ENCODE results near the gene PAIP2B. TPM values are rescaled to one million over a fixed set of nuclear protein-coding genes. Genes with fewer than 3 reads are reported as not detected.
"Not testable (repeated sequence)": the region's sequence is repeated elsewhere in the genome, so short reads cannot be mapped to it uniquely, and the experiment has no call there.

Gene PAIP2B
- total RNA-seq, 2 experiments from 2014 or later, result 1.7 to 1.8 TPM

GRCh38 chr2:71240794-71241193, 13.9 kb upstream of the PAIP2B start:
- Mint-ChIP-seq H3K4me3 (no peak overlapping the region), H3K27ac (no peak overlapping the region), H3K4me1 (no peaks in the 10 kb centered on the region), H3K36me3 (ENCODE audit: low read depth) (no peaks in the 10 kb centered on the region), H3K9me3 (no peaks in the 10 kb centered on the region), H3K27me3 (peaks cover 31% of the 10 kb centered on the region)
- POLR2A ChIA-PET, result no interaction called here
- CTCF ChIA-PET, result interaction anchor here (1.1 kb wide), 1 partner anchor 59 kb away, joined by 4 read pairs; no protein-coding TSS in a partner anchor
- DNase-seq, result no peak

GRCh38 chr2:71238089-71238488, 11.2 kb upstream of the PAIP2B start:
- Mint-ChIP-seq H3K9me3 (no peaks in the 10 kb centered on the region), H3K27ac (no peak overlapping the region), H3K36me3 (ENCODE audit: low read depth) (no peaks in the 10 kb centered on the region), H3K4me3 (no peak overlapping the region), H3K27me3 (peaks cover 29% of the 10 kb centered on the region), H3K4me1 (no peaks in the 10 kb centered on the region)
- CTCF ChIA-PET, result interaction anchor here (1.6 kb wide), 1 partner anchor 137 kb away, joined by 3 read pairs; no protein-coding TSS in a partner anchor
- no peak for DNase-seq
- POLR2A ChIA-PET, result no interaction called here

- no peak overlapping the region for H3K27ac Mint-ChIP-seq
- no peaks in the 10 kb centered on the region for H3K4me1 Mint-ChIP-seq
- H3K36me3 Mint-ChIP-seq (ENCODE audit: low read depth), result no peaks in the 10 kb centered on the region
- H3K4me3 Mint-ChIP-seq, result no peak overlapping the region
- H3K27me3 Mint-ChIP-seq, result peaks cover 29% of the 10 kb centered on the region
- no peaks in the 10 kb centered on the region for H3K9me3 Mint-ChIP-seq
- no peak for DNase-seq
- ChIA-PET CTCF (interaction anchor here (0.6 kb wide), 1 partner anchor 136 kb away, joined by 3 read pairs; no protein-coding TSS in a partner anchor), POLR2A (no interaction called here)
These were observed 9.2 kb upstream of the PAIP2B start for GRCh38 chr2:71235930-71236587.

GRCh38 chr2:71233072-71233471, 6.2 kb upstream of the PAIP2B start:
- H3K36me3 Mint-ChIP-seq (ENCODE audit: low read depth); H3K4me3 Mint-ChIP-seq; POLR2A ChIA-PET; CTCF ChIA-PET; H3K9me3 Mint-ChIP-seq; DNase-seq; H3K4me1 Mint-ChIP-seq; H3K27ac Mint-ChIP-seq: not testable (repeated sequence)
- H3K27me3 Mint-ChIP-seq, result peaks cover 28% of the 10 kb centered on the region

- POLR2A ChIA-PET, result interaction anchor here (1.0 to 2.7 kb wide), 4 partner anchors 39 to 158 kb away, joined by 4 to 9 read pairs (median 6); partner anchors contain the start of gene NAGK
- peak; percentile 19 for DNase-seq
- CTCF ChIA-PET, result interaction anchor here (0.8 to 2.6 kb wide), 7 partner anchors 51 to 106 kb away, joined by 3 to 8 read pairs (median 4); partner anchors contain the start of gene ZNF638
- Mint-ChIP-seq H3K9me3 (no peaks in the 10 kb centered on the region), H3K27me3 (peaks cover 9% of the 10 kb centered on the region), H3K4me1 (peaks cover 15% of the 10 kb centered on the region), H3K27ac (peak overlapping the region; percentile 72), H3K36me3 (ENCODE audit: low read depth) (no peaks in the 10 kb centered on the region), H3K4me3 (peak overlapping the region; percentile 94)
These were observed 573 bp downstream of the PAIP2B start for GRCh38 chr2:71226096-71226964.

- no peaks in the 10 kb centered on the region for H3K36me3 Mint-ChIP-seq (ENCODE audit: low read depth)
These were observed 2.0 kb downstream of the PAIP2B start for GRCh38 chr2:71224935-71225334.

GRCh38 chr2:71224457-71224856, 2.4 kb downstream of the PAIP2B start:
- CTCF ChIA-PET, result interaction anchor here (2.6 kb wide), 1 partner anchor 107 kb away, joined by 8 read pairs; the partner anchor contains the start of gene ZNF638
- Mint-ChIP-seq H3K4me1 (peaks cover 15% of the 10 kb centered on the region), H3K9me3 (no peaks in the 10 kb centered on the region), H3K27me3 (peaks cover 6% of the 10 kb centered on the region), H3K36me3 (ENCODE audit: low read depth) (no peaks in the 10 kb centered on the region), H3K4me3 (no peak overlapping the region), H3K27ac (no peak overlapping the region)
- POLR2A ChIA-PET, result interaction anchor here (2.7 kb wide), 1 partner anchor 93 kb away, joined by 9 read pairs; no protein-coding TSS in a partner anchor
- DNase-seq, result no peak

More at GRCh38 chr2:71224935-71225334, 2.0 kb downstream of the PAIP2B start:
- no peak for DNase-seq
- Mint-ChIP-seq H3K4me3 (no peak overlapping the region), H3K9me3 (no peaks in the 10 kb centered on the region), H3K27ac (no peak overlapping the region), H3K4me1 (peaks cover 15% of the 10 kb centered on the region), H3K27me3 (peaks cover 6% of the 10 kb centered on the region)
- ChIA-PET POLR2A (interaction anchor here (2.7 kb wide), 1 partner anchor 94 kb away, joined by 9 read pairs; no protein-coding TSS in a partner anchor), CTCF (interaction anchor here (2.6 kb wide), 1 partner anchor 107 kb away, joined by 8 read pairs; the partner anchor contains the start of gene ZNF638)

- DNase-seq, result no peak
- POLR2A ChIA-PET, result no interaction called here
- Mint-ChIP-seq H3K4me1 (peaks cover 15% of the 10 kb centered on the region), H3K36me3 (ENCODE audit: low read depth) (no peaks in the 10 kb centered on the region), H3K4me3 (no peak overlapping the region), H3K27ac (no peak overlapping the region), H3K27me3 (peaks cover 3% of the 10 kb centered on the region), H3K9me3 (no peaks in the 10 kb centered on the region)
- CTCF ChIA-PET, result no interaction called here
These were observed 3.1 kb downstream of the PAIP2B start for GRCh38 chr2:71223767-71224333.

GRCh38 chr2:71220743-71221142, 6.2 kb downstream of the PAIP2B start:
- H3K4me3 Mint-ChIP-seq, result no peak overlapping the region
- no peaks in the 10 kb centered on the region for H3K36me3 Mint-ChIP-seq (ENCODE audit: low read depth)
- ChIA-PET POLR2A (no interaction called here), CTCF (no interaction called here)
- no peak overlapping the region for H3K27ac Mint-ChIP-seq
- H3K9me3 Mint-ChIP-seq, result no peaks in the 10 kb centered on the region
- peaks cover 2% of the 10 kb centered on the region for H3K27me3 Mint-ChIP-seq
- no peak for DNase-seq
- H3K4me1 Mint-ChIP-seq, result peaks cover 2% of the 10 kb centered on the region

- Mint-ChIP-seq H3K4me1 (no peaks in the 10 kb centered on the region), H3K27ac (no peak overlapping the region), H3K4me3 (no peak overlapping the region), H3K36me3 (ENCODE audit: low read depth) (no peaks in the 10 kb centered on the region), H3K27me3 (peaks cover 2% of the 10 kb centered on the region), H3K9me3 (no peaks in the 10 kb centered on the region)
- POLR2A ChIA-PET, result no interaction called here
- no peak for DNase-seq
- CTCF ChIA-PET, result no interaction called here
These were observed 10.4 kb downstream of the PAIP2B start for GRCh38 chr2:71216501-71216900.

GRCh38 chr2:71215447-71215846, 11.5 kb downstream of the PAIP2B start:
- H3K27me3 Mint-ChIP-seq, result peaks cover 2% of the 10 kb centered on the region
- POLR2A ChIA-PET, result no interaction called here
- H3K4me1 Mint-ChIP-seq, result no peaks in the 10 kb centered on the region
- no peak overlapping the region for H3K27ac Mint-ChIP-seq
- no peaks in the 10 kb centered on the region for H3K36me3 Mint-ChIP-seq (ENCODE audit: low read depth)
- CTCF ChIA-PET, result no interaction called here
- H3K9me3 Mint-ChIP-seq, result no peaks in the 10 kb centered on the region
- DNase-seq, result no peak
- H3K4me3 Mint-ChIP-seq, result no peak overlapping the region

- Mint-ChIP-seq H3K9me3 (no peaks in the 10 kb centered on the region), H3K27me3 (peaks cover 4% of the 10 kb centered on the region), H3K36me3 (ENCODE audit: low read depth) (no peaks in the 10 kb centered on the region), H3K27ac (no peak overlapping the region), H3K4me3 (no peak overlapping the region), H3K4me1 (no peaks in the 10 kb centered on the region)
- CTCF ChIA-PET, result no interaction called here
- no peak for DNase-seq
- POLR2A ChIA-PET, result no interaction called here
These were observed 14.6 kb downstream of the PAIP2B start for GRCh38 chr2:71212336-71212735.

GRCh38 chr2:71210292-71210691, 16.6 kb downstream of the PAIP2B start:
- H3K27ac Mint-ChIP-seq, result no peak overlapping the region
- peaks cover 4% of the 10 kb centered on the region for H3K27me3 Mint-ChIP-seq
- no peaks in the 10 kb centered on the region for H3K4me1 Mint-ChIP-seq
- H3K9me3 Mint-ChIP-seq, result no peaks in the 10 kb centered on the region
- no peaks in the 10 kb centered on the region for H3K36me3 Mint-ChIP-seq (ENCODE audit: low read depth)
- H3K4me3 Mint-ChIP-seq, result no peak overlapping the region
- ChIA-PET CTCF (interaction anchor here (0.9 kb wide), 1 partner anchor 19 kb away, joined by 3 read pairs; no protein-coding TSS in a partner anchor), POLR2A (no interaction called here)
- DNase-seq, result no peak

Data from activated CD4-positive, alpha-beta memory T cell treated with anti-CD3 and anti-CD28 coated beads, Interleukin-2, amount 10 ng/mL, durations not matched to agents 7 days and 5 days (primary cell).